Measurements from ENCODE around the gene CLK1.
"Not testable (repeated sequence)": the region's sequence is repeated elsewhere in the genome, so short reads cannot be mapped to it uniquely, and the experiment has no call there.

DNA sequence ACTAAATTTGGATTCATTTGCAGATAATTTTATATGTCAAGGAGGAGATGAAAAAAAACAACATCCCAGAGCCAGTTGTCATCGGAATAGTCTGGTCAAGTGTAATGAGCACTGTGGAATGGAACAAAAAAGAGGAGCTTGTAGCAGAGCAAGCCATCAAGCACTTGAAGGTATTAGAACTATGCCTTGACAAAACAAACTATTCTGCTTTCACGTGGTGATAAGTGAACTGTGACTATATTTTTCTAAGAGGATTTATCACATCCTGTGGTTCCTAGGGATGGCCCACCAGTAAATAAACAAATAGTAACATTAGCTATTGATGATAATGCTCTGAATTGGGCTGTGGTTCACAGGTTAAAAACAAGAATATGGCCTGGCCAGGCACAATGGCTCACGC lies 45.7 kb downstream of the CLK1 start:
- TF ChIP-seq, protein P1, sequence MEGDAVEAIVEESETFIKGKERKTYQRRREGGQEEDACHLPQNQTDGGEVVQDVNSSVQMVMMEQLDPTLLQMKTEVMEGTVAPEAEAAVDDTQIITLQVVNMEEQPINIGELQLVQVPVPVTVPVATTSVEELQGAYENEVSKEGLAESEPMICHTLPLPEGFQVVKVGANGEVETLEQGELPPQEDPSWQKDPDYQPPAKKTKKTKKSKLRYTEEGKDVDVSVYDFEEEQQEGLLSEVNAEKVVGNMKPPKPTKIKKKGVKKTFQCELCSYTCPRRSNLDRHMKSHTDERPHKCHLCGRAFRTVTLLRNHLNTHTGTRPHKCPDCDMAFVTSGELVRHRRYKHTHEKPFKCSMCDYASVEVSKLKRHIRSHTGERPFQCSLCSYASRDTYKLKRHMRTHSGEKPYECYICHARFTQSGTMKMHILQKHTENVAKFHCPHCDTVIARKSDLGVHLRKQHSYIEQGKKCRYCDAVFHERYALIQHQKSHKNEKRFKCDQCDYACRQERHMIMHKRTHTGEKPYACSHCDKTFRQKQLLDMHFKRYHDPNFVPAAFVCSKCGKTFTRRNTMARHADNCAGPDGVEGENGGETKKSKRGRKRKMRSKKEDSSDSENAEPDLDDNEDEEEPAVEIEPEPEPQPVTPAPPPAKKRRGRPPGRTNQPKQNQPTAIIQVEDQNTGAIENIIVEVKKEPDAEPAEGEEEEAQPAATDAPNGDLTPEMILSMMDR (IDR thresholded peaks at IDR 0.05) = not testable (repeated sequence)
- TF ChIP-seq POLR2AphosphoS5, POLR2A (IDR thresholded peaks at IDR 0.05): not testable (repeated sequence)

Measured in prostate gland (tissue), 2 donors.